GM18867 (cell line): ENCODE data around the gene CBX8.

Experiments
- ATAC-seq: cut with Tn5 transposase; IDR thresholded peaks from one replicate; pipeline ENCODE4 v1.9.1; 2021; ENCODE audit warnings: mild to moderate bottlenecking, moderate library complexity; ENCODE audit not compliant: unreplicated experiment

CBX8 gene

DNA sequence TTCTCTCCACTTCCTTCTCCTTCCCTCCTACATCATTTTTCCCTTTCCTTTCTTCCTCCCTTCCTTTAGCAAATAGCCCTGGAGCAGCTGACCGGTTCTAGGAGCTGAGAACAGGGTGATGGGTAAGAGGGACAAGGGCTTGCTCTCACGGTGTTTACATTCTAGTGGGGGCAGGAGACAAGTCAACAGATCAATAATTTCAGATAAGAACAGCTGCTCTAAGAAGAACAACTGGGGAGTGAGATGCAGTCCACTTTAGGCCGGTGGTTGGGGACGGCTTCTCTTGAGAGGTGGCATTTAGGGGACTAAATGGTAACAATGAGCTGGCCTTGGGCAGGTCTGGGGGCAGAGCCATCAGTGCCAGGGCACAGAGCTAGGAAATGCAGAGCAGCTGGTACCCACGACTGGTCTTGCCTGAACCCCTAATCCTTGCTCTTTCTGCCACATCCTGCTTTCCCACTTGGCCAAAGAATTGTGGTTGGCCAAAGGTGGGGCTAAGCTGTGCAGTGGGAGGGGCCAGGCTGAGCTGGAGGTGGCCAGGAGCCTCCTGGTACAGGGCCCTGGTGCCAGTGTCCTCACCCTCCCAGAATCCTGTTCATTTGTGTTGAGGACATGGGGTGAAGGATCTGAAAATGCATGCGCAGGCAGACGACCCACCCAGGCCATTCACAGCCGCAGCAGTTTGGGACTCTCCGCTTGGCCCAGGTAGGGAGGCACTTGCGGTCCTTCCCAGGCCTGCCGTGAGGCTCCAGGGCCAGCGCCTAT is 24.6 kb upstream of the CBX8 start:
- ATAC-seq = no peak

DNA sequence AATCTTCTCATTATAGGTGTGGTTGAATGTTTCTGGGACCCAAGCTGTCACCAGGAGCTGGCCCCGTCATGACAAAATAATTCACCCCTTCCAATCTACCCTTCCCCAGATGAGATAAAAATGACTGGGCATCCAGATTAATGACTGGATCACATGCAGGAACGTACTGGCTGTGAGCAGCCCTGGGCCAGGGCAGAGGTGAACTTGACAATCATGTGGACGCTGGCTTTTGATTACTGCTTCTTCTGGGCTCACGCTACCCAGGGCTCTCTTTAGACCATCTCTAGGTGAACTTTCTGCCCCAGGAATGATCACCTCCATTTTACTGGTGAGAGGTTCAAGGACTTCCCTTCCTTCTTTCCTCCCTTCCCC is 24.1 kb upstream of the CBX8 start:
- ATAC-seq = no peak

DNA sequence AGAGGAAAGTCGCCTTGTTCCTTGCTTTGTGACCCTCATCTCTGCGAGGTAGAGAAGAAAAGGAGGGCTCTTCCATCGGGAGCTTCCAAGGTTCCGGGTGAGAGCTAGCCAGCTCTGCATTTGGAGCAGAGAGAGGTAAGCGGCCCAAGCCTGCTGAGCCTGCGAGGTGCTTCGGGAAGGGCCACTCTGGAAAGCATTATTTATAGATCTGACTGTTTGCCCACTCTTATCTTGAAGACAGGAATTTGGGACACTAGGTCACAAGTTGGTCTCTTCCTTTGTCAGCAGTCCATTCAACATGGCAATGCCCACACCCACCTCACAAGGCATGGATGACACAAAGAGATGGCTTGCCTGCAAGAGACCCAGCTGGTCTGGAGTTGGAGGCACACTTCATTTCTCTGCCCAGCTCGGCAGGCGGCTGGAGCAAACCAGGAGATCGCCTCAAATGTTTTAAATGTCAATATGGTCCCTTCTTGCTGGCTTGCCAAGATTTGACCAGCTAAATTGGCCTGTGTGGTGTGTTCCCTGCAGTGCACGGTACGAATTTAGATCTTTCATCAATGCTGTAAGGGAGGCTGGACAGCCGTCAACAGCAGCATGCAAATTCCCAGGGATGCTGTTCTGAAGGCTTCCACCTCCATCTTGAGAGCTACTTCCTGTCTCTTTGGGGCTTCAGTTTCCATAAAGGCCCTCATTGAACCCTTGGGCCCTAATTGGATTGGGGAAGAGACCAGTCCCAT is 22.8 kb upstream of the CBX8 start:
- no peak for ATAC-seq

DNA sequence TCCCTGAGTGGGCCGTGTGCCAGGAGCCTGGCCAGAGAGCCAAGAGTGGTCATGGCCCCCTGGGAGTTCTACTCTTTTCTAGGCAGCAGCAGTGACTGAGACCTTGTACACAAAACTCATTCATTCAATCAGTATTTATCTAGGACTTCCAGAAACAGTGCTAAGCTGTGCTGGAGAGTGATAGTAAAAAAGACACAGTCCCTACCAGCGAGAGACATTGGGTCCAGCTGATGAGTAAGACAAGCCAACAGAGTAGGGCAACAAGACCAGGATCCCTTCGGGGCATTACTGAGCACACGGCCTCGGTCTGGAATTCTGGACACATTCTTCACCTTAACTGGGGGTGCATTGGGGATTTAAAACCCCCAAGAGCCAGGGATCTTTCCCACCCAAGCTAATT is 22.2 kb upstream of the CBX8 start:
- no peak for ATAC-seq

DNA sequence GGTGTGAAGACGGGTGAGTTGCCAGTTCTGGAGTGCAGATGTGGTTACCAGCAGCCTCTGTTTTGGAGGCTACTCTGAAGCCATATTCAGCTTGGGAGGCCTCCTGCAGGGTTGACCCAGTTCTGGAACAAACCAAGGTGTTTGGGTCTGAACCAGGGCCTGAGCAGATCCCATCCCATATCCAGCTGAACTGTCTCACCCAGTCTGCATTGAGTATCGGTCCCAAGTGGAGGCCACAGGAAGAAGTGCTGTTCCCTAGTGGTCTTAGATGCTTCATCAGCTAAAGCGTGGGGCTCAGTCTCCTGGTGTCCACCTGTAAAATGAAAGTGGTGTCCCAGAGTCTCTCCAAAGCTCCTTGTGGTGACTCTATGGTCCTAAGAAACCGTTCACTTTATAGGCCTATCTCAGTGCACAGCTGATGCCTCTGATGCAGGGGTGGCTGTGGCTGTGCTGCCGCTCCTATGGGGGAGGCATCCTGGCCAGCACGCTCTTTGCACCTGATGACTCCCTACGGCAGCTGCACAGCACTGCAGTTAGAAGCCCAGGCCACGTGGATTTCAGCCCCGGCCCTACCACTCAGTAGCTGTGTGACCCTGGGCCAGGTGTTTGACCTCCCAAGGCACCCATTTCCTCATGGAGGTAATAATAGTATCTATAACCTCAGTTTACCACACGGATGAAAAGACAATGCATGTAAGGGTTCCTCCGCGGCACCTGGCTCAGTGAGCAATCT is 21.3 kb upstream of the CBX8 start:
- no peak for ATAC-seq

DNA sequence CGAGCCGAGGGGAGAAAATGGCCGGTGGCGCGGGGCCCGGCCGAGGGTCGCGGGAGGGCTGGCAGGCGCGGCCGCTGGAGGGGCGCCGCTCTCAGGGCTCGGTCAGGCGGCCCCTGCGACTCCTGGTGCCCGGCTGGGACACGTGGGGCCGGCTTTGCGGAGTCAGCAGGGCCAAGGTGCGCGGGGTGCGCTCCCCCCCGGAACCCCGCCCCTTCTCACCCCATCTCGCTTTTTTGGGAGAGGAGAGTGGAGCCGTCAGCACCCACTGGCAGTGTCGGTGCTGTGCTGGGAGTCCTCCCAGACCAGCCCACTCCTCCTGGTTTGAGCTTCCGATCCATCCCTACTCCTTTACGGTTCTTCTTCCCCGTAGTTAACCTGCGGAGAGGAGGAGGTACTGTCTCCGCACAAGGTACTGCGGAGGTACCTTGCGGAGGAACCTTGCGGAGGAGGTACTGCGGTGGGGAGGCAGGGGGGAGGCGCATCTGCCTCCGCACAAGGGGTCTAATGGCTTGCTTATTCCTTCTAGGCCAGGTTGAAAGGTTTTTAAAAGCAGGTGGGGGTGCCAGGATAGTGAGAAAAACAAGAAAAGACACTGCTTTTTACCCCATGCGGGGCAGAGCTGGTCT is 19.1 kb upstream of the CBX8 start:
- ATAC-seq = no peak

DNA sequence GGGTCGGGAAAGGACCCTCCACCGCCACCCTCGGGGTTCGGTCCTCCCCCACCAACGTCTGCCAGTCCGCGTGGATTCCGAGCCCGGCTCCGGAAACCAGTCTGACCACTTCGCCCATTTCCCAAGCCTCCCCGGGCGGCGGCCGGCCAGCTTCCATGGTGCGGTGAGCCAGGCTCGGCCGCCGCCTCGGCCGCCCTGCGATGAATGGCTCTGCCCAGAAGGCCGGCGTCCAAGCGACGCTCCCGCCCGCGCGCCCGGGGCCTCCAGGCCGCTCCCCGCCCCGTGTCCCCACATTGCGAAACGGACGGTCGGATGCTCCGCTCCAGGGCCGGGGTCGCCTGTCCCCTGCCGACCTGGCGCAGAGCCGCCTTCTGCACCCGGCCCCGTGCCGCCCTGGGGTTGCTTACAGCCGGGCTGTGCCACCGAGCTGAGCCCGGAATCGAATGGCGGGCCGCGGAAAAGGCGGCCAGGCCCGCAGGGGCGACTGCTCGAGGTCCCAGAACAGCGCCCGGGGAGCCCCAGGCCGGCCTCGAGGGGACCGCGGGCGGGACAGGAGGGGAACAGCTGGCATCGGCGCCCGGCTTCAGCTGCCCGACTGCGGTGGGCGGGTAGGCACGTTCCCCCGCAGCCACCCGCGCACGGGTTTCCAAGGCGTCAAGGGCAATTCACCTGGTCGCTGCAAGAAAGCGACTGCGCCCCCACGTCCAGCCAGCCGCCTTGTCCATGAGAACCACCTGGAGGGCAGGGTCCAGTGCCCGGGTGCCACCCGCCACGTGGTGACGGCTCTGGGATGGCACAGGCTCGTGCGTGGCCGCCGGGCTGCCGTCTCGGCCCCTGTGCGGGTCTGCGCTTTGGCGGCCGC is 18.3 kb upstream of the CBX8 start:
- ATAC-seq = no peak

DNA sequence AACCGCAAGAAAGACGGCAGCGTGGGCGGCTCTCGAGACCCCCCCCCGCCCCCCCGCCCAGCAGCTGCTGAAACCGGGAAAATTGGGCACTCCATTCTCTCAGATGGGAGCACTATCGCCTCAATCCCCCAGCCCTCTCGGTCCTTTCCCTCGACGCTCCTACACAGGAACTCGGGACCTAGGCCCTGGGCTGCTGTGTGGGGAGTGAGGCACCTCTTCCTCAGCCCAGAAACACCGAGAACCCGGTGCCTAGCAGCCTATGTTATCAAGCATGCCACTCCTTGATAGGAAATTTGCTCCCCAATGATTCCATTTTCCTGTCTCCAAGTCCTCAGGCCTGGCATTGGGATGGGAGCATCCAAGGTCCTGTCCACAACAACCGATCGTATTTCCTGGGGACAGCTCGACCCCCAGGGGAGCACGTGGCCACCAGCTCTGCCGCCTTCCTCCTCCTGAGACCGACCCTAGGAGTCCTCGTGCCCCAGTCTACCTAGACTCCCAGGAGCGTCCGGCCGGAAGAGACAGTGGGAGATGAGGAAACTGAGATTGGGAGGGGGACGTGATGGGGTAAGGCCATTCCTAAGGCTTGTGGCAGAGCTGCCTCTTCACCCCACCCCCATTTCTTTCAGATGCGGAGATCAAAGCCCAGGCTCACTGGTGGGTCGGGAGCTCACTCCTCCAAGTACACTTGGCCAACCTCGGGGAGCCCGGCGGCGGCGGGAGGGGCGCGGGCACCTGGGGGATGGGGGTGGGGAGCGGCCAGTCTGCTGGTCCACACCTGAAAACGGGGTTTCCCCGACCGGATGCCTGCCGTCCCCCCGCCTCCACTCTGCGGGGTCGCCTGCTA is 17.5 kb upstream of the CBX8 start:
- ATAC-seq = no peak

DNA sequence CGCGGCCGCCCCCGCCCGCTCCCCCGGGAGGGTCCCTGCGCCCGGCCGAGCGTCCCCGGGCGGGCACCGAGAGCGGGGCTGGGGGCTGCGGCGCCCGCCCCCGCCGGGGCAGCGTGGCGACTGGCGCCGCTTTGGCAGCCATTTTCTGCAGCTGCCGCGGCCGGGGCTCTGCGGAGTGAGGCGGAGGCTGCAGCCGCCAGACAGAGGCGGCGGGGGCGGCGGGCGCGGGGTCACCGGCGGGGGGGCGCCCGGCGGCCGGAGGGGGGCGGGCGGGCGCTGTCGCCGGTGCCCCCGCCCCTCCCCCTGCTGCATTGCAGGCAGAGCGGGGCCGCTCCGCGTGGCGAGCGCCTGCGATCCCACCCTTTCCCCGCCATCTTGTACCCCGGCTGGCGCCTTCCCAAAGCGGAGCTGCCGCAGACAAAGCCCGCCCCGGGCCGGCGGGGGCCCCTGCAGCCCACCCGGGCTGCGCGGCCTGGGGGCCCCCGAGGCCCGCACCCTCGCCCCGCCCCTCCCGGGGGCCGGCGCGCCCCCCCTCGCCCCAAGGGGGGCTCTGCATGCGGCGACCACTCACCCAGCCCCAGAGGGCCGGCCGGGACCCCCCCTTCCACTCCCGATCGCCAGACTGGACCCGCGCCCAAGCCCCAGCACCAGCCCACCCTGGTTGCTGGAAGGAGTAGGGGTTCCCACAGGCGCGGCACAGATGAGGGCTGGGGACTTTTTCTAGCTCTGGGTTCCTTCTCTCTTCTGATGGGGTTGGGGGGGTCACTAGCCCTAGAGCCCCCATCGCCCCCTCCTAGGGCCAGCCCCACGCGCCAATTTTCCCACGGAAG is 16.6 kb upstream of the CBX8 start:
- ATAC-seq = no peak

DNA sequence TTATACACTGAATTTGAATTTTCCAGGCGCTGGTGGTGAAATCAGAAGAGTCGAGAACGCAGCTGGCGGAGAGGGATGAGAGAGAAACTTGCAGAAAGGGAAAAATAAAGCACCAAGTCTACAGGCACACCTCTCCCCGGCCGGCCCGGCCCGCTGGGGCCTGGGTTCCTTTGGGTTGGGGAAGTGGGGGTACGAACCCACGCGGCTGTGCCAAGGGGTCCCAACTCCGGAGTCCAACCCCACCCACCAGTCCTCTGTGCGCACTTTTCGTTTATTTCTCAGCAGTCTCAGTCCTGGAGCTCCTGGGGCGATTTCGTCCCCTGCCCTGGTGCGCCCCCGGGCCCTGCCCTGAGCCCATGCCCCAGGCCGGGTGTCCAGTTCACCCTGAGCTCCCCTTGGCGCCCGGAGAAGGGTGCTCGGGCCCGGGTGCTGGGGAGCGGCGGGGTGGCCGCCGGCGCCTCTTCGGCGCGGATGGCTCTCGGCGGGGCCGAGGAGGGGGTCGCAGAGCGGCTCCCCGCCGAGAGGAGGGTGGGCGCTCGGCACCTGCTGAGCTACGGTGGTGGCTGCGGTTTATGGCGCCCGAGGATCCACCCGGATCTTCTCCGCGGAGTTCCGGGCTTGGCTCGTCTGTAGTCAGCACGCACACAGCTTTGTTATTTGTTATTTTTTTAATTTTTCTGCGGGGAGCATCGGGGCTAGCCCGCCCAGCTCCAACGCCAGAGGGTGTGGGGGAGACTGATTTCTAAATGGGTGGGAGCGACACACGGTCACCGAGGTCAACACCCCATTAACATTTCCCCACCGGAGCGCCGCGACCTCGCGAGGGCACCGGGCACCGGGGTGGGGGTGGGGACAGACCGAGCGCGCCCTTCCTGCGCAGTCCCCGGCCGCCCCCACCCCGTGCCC is 15.7 kb upstream of the CBX8 start:
- ATAC-seq = no peak

DNA sequence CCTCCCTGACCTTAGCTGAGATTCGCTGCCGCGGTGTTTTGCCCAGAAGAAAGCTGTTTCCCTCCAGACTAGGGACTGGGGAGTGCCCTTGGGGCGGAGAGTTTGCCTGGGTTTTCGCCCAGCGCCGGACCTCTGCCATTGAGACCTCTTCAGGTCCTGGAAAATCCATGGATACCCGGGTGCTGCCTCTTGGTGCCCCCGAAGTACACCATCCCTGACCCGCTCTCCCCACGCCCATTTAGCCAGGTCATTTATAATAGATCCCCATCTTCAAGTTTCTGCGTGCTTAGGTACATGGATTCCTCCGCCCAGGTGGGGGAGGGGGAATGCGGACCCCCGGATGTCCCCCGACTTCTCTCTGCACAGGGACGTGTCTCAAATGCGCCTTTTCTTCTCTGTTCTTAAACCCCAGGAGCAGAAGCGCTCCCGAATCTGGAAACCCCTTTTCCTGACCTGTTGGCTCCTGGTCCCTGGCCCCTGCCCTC is 15.0 kb upstream of the CBX8 start:
- no peak for ATAC-seq

DNA sequence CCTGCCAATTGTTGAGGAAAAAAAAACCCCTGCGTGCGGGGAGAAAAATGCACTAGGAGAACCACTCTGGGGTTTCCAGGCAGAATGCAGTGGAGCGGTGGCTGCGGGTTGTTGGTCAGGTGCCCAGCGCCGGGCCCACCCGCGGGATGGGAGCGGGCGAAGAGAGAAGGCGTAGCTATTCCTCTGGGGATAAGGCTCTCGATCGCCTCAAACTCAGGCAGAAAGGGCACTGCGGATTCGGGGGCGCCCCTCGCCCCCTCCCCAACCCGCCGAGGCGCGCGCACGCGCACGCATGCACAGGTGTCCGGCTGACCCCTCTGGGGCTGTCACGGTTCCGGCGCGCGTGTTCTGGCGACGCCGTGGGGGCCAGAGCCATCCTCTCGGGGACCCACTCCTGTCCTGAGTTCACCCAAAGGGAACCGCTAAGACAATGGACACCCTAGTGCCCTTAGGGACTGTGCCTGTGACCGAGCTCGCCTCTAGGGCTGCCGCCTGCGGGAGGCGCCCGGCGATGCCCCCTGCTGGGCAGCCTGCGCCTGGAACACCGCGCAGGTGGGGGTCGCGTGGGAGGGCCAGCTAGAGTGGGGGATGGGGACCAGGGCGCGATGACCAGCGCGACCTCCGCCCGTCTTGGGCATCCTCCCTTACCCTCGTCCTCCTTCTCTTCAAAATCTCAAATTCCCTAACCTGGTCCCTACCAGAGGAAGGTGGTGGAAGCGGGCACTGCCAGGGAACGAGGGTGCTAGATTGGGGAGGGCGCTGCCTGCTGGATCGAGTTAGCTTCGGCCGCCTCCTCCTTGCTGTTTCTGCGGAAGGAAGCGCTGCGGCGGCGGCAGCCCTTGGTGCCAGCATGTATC is 14.4 kb upstream of the CBX8 start:
- ATAC-seq = no peak

DNA sequence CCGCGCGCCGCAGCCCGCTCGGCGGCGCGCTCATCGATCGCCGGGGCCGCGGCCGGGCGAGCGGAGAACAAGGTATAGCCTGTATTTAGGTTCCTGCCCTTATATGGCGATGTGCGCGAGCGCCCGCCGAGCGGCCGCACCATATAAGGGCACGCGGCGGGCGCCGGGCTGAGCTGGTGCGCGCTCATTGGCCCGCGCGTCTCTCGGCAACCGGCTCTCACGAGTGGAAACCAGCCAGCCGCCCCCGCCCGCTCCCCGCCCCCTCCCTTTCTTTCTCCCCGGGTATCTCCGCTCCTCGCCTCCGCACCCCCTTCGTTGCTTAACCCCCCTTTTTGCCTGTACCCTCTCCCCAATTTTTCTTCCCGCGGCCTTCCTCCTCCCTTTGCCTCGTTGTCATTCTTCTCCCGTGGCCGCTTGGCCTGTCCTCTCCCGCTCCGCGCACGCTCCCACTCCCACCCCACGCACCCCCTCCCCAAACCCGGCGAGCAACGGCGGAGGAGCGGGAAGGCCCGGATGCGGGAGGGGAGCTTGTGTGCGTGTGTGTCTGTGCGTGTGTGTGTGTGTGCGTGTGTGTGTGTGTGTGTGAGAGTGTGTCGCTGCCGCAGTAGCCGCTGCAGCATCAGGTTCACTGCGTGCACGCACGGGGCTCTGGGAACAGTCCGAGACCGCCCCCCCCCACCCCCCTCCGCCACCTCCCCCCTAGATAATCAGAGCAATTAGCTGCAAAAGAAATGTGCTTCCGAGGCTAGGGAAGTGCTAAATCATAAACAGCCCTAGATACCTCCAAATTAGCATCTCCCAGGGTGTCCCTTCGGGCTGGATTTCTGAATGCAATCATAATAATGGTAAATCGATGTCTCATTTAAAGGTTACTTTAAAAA is 13.5 kb upstream of the CBX8 start:
- peak; percentile 84 for ATAC-seq

DNA sequence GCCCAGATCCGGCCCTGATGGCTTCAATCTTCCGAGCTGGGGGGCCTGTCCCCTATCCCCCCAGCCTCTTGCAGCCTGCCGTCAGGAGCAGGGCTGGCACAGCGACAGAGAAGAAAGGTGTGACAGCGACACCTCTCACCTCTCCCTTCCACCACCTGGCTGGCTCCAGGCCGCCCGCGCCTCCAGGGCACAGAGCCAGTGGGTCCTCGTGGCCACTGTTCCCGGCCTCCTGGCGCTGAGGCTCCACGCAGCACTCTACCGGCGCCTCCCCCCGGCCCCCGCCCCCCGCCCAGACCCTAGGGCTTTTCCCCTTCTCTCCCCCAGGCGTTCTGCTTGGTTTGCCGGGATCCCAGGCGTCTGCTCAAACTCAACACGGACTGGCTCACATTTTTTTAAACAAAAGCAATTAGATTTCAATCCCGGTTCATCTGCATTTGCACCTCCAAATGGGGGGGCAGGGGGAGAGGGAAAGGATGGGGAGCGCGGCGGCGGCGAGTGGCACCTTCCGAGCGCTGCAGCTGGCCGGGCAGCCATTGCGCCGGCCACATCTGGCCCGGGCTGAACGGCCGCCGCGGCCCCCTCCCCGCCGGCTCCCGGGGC is 12.8 kb upstream of the CBX8 start:
- ATAC-seq = no peak
